Nephron (organoid): ENCODE measurements around the gene IPO9.

ENCODE experiments used
- H3K27ac Mint-ChIP-seq, 3 experiments: 2 replicates each; pipeline ENCODE4 v1.8.0; 2020; ENCODE audit warnings: mixed read lengths in 3 of 3, mild to moderate bottlenecking in 2 of 3, moderate library complexity in 1 of 3
- H3K27me3 Mint-ChIP-seq: 2 replicates; pipeline ENCODE4 v1.8.0; 2021; ENCODE audit warnings: low read depth, mild to moderate bottlenecking, moderate library complexity, mixed read lengths
- H3K36me3 Mint-ChIP-seq: 2 replicates; pipeline ENCODE4 v1.8.0; 2020; ENCODE audit warnings: low read depth, mixed read lengths
- H3K4me1 Mint-ChIP-seq: 2 replicates; pipeline ENCODE4 v1.8.0; 2020; ENCODE audit warnings: mixed read lengths
- H3K4me3 Mint-ChIP-seq, 3 experiments: 2 replicates each; pipeline ENCODE4 v1.8.0; 2020; ENCODE audit warnings: mild to moderate bottlenecking in 3 of 3, mixed read lengths in 3 of 3, moderate library complexity in 2 of 3
- H3K9me3 Mint-ChIP-seq: 2 replicates; pipeline ENCODE4 v1.8.0; 2020; ENCODE audit warnings: mixed read lengths
- TF ChIP-seq, protein P1 (sequence below), 3 experiments: fragments of 200-600 bp; sonication (generic); IDR thresholded peaks; one replicate each; pipeline ENCODE4 v1.5.0; 2021; ENCODE audit warnings: antibody characterized with exemption in 3 of 3; ENCODE audit not compliant: unreplicated experiment in 3 of 3

The IPO9 gene

DNA sequence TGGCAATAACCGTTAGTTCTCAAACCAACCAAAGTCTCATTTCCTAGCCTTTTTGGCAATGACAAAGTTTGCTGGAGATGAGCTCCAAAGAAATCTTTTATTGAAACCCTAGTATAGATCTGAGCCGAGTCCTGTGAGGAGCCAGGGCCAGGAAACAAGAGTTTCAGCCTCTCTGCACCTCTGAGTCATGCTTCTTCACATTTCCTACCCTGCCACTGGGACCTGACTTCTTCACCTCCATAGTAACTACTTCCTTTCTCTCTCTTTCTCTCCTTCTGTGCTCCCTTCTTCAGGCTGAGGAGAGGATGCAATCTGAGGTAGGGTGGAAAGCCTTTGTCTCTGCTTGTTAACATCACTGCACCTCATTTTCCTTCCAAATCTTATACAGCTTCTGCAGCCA lies 38.7 kb upstream of the IPO9 start:
- TF ChIP-seq, protein P1, sequence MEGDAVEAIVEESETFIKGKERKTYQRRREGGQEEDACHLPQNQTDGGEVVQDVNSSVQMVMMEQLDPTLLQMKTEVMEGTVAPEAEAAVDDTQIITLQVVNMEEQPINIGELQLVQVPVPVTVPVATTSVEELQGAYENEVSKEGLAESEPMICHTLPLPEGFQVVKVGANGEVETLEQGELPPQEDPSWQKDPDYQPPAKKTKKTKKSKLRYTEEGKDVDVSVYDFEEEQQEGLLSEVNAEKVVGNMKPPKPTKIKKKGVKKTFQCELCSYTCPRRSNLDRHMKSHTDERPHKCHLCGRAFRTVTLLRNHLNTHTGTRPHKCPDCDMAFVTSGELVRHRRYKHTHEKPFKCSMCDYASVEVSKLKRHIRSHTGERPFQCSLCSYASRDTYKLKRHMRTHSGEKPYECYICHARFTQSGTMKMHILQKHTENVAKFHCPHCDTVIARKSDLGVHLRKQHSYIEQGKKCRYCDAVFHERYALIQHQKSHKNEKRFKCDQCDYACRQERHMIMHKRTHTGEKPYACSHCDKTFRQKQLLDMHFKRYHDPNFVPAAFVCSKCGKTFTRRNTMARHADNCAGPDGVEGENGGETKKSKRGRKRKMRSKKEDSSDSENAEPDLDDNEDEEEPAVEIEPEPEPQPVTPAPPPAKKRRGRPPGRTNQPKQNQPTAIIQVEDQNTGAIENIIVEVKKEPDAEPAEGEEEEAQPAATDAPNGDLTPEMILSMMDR (IDR thresholded peaks at IDR 0.05; ENCODE audit: unreplicated experiment in 3 of 3) = no peak
- Mint-ChIP-seq H3K4me1 (peaks cover 45% of the 10 kb centered on the region), H3K27ac (peak overlapping the region; percentile 95 to 99 (median 98)), H3K4me3 (no peak overlapping the region), H3K36me3 (peaks cover 83% of the 10 kb centered on the region), H3K9me3 (no peaks in the 10 kb centered on the region), H3K27me3 (no peaks in the 10 kb centered on the region)

DNA sequence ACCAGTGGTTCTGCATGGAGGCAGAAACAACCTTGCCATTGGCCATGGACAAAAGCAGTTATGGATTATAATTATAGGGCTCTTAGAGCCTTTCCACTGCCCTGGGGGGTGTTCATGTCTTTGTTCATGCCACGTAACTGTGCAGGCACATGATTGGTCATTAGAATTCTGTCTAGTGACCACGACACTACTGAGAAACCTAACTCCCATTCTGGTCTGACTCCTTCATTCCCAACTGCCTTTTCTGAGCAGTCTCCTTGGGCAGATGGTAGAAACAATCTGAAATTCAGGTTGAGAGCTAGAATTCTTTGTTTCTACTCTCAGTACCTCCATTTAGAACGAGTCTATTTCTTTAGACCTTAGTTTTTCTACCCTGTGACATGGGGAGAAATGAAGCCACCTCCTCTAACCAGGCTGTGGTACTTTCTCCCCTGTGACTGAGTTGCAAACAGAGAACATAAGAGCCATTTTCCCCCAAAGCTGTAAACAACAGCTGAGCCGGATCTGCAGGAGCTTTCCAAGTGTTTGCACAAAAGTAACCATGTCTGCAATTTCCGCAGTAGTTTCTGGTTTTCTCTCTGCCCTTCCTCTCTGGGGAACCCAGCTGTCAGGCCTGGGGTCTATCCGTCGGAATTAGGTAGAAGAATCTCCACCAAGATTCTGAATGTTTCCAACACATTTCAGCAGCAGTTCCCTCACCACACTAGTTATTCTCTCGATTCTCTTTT lies 37.7 kb upstream of the IPO9 start:
- H3K27me3 Mint-ChIP-seq = no peaks in the 10 kb centered on the region
- H3K36me3 Mint-ChIP-seq = peaks cover 85% of the 10 kb centered on the region
- peaks cover 45% of the 10 kb centered on the region for H3K4me1 Mint-ChIP-seq
- H3K4me3 Mint-ChIP-seq = peak overlapping the region; percentile 1 to 43 (median 9)
- peak overlapping the region; percentile 95 to 99 (median 98) for H3K27ac Mint-ChIP-seq
- no peaks in the 10 kb centered on the region for H3K9me3 Mint-ChIP-seq
- TF ChIP-seq, protein P1 (IDR thresholded peaks at IDR 0.05; ENCODE audit: unreplicated experiment in 3 of 3) = no peak

DNA sequence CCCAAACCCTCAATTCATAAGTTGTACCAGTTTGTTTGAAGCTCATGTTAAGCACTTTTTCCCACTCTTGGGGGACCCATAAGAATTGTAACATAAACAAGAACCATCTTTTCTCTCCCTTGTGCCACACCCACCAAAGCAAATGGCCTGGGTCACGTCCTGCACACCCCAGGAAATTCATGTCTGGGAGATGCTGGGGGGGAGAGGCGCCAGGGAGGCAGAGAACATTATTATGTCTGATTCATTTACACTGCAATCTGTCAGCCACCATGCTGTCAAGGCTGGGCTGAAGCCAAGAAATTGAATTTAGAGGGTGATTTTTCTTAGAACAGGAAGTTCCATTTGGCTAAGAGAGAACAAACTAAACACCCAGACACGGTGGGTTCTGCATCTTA lies 37.2 kb upstream of the IPO9 start:
- TF ChIP-seq, protein P1 (IDR thresholded peaks at IDR 0.05; ENCODE audit: unreplicated experiment in 3 of 3) = no peak
- peak overlapping the region; percentile 95 to 99 (median 98) for H3K27ac Mint-ChIP-seq
- no peaks in the 10 kb centered on the region for H3K27me3 Mint-ChIP-seq
- H3K4me1 Mint-ChIP-seq = peaks cover 45% of the 10 kb centered on the region
- H3K36me3 Mint-ChIP-seq = peaks cover 85% of the 10 kb centered on the region
- H3K4me3 Mint-ChIP-seq = peak overlapping the region; percentile 1 to 43 (median 9)
- no peaks in the 10 kb centered on the region for H3K9me3 Mint-ChIP-seq

DNA sequence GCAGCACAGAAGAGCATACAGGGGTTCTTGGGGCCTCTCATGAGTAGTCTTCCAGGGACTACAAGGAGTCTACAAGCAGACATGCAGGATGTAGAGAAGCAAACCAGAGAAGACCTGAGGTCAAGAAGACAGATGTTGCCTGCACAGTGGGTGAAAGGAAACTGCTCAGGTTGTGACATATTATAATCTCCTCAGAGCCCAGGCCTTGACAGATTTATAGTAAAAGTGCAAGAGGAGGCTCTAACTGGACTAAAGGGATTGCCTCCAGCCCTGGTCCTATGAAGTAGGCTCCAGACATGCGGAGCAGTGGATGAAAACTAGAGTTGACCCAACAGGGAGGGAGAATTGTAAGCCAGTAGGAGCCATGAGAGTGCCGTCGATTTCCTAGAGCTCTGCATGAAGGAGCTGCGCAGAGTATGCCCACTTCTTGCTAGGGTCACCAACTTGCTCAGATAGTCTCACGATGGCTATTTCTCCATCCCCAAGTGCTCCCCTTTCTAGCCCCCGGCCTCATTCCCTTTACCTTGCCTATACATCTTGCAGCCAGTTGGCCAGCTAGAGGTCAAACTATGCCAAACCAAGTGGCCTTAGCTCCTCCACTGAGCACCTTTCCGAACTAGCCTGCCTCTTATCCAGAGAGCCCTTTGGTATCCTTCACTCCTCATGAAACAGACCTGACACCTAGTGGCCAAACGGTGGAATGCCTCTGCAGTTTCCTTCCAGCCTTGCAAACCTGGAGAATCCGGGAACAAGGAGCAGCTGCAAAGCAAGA lies 36.2 kb upstream of the IPO9 start:
- TF ChIP-seq, protein P1 (IDR thresholded peaks at IDR 0.05; ENCODE audit: unreplicated experiment in 3 of 3) = peak; percentile 94 to 98 (median 95)
- Mint-ChIP-seq H3K27me3 (no peaks in the 10 kb centered on the region), H3K27ac (peak overlapping the region; percentile 95 to 99 (median 98)), H3K9me3 (peaks cover under 1% of the 10 kb centered on the region), H3K36me3 (peaks cover 86% of the 10 kb centered on the region), H3K4me3 (peak overlapping the region in 1 of 3 experiments; percentile 43), H3K4me1 (peaks cover 45% of the 10 kb centered on the region)

DNA sequence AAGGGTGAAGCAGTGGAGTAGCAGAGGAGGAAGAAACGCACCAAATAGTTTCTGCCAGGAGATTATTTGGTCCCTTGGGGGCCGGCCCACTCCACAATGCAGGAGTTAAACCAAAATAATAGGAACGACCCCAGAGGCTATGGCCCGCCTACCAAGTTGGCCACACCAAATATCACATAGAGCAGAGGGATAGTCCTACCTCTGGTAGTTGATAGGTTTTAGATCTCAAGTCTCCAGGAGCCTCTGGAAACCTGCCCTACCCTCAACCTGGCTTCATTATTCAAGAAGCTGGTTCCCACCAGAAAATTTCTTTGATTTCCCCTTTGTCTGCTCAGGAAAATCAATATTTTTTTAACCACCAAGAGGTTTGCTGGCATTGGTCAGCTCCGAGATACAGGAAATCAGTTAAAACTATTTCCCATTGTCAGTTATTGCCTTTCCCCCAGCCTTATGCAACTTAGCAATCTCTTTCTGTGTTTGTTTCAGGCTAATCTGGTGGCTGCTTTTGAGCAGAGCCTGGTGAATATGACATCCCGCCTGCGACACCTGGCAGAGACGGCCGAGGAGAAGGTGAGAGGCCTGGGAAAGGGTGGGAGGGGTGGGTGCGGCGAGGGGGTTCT lies 35.5 kb upstream of the IPO9 start:
- no peaks in the 10 kb centered on the region for H3K27me3 Mint-ChIP-seq
- H3K36me3 Mint-ChIP-seq = peaks cover 86% of the 10 kb centered on the region
- TF ChIP-seq, protein P1 (IDR thresholded peaks at IDR 0.05; ENCODE audit: unreplicated experiment in 3 of 3) = peak in 1 of 3 experiments; percentile 36
- peaks cover 45% of the 10 kb centered on the region for H3K4me1 Mint-ChIP-seq
- peaks cover 4% of the 10 kb centered on the region for H3K9me3 Mint-ChIP-seq
- no peak overlapping the region for H3K4me3 Mint-ChIP-seq
- peak overlapping the region; percentile 57 to 99 (median 58) for H3K27ac Mint-ChIP-seq
